ENCODE data around the gene ATG4B. TPM values are rescaled to one million over a fixed set of nuclear protein-coding genes. Genes with fewer than 3 reads are reported as not detected.

ATG4B gene
- total and polyA plus RNA-seq, 2 of the 8 experiments (the other 6 are each of a cell fraction or from before 2014, with no cell fraction given): 103 to 155 TPM

DNA sequence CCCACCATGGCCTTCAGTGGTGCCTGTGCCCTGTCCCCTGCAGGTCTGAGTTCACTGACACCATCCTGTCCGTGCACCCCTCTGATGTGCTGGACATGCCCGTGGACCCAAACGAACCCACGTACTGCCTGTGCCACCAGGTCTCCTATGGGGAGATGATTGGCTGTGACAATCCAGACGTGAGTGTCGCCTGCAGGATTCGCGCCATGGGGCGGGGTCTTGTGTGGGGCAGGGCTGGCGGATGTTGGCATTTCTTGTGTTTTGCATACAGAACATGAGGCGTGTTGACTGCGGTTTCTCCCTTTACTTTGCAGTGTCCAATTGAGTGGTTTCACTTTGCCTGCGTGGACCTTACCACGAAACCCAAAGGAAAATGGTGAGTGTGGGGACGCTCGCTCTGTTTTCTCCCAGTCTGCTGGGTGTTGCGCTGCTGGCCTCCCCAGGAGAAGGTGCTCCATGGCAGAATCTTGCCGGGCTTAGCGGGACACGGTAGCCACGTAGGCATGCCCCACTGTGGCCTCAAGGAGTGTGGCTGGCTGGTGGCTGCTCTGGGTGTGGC is 85.5 kb downstream of the ATG4B start:
- Histone ChIP-seq H2BK15ac (ENCODE audit: low read length) (no peak overlapping the region), H3K9me3 (ENCODE audit: insufficient read depth in 2 of 2, low read depth in 1 of 2, low read length in 1 of 2) (peaks cover 12 to 16% of the 10 kb centered on the region in 2 experiments), H4K8ac (ENCODE audit: extremely low read depth, insufficient read depth, low read length) (no peak overlapping the region; the same call in 1 of the 2 replicates), H2BK20ac (ENCODE audit: low read length) (no peak overlapping the region), H3K56ac (replicated peaks; ENCODE audit: insufficient read length, low read depth, low read length) (peak overlapping the region; percentile 11), H2AFZ (ENCODE audit: low read length) (no peak overlapping the region), H4K5ac (ENCODE audit: insufficient read length, low read depth, low read length) (no peak overlapping the region), H3K79me1 (ENCODE audit: low read depth, low read length) (no peaks in the 10 kb centered on the region; the same call in 1 of the 2 replicates), H3K23me2 (ENCODE audit: low read depth, low read length) (no peaks in the 10 kb centered on the region), H2AK5ac (ENCODE audit: low read depth, low read length) (no peak overlapping the region), H3K36me3 (ENCODE audit: control insufficient read depth in 2 of 4, insufficient read depth in 4 of 4, low read length in 3 of 4) (peaks cover 4 to 51% (median 34%) of the 10 kb centered on the region in 4 experiments; a peak in 6 of 8 replicates), H3K27me3 (replicated peaks in 1 of 4; ENCODE audit: control insufficient read depth in 3 of 4, extremely low read depth in 1 of 4, insufficient read depth in 3 of 4, low read length in 3 of 4) (no peaks in the 10 kb centered on the region; a peak in 1 of 7 replicates), H3K79me2 (ENCODE audit: control insufficient read depth in 1 of 2, insufficient read depth in 2 of 2, low read length in 2 of 2) (no peaks in the 10 kb centered on the region), H2BK120ac (replicated peaks; ENCODE audit: low read depth, low read length) (no peak overlapping the region), H3K23ac (ENCODE audit: insufficient read length) (no peak overlapping the region), H3K4ac (replicated peaks; ENCODE audit: insufficient read length, low read depth, low read length) (no peak overlapping the region), H4K20me1 (replicated peaks in 1 of 2; ENCODE audit: control insufficient read depth in 1 of 2, insufficient read depth in 2 of 2, low read length in 2 of 2) (peaks cover 3 to 4% of the 10 kb centered on the region in 2 experiments), H4K91ac (replicated peaks; ENCODE audit: insufficient read length, low read length) (no peak overlapping the region), H3K4me1 (replicated peaks in 1 of 4; ENCODE audit: control insufficient read depth in 3 of 4, insufficient read depth in 4 of 4, low read length in 3 of 4) (no peaks in the 10 kb centered on the region), H2BK5ac (ENCODE audit: low read depth, low read length) (no peak overlapping the region), H3K14ac (ENCODE audit: insufficient read length) (no peak overlapping the region), H3K4me3 (ENCODE audit: extremely low read depth in 1 of 4, insufficient read depth in 2 of 4, low read depth in 3 of 4, low read length in 4 of 4) (no peak overlapping the region), H3K9ac (replicated peaks in 1 of 4; ENCODE audit: extremely low read depth in 1 of 4, low read depth in 3 of 4, low read length in 3 of 4) (no peak overlapping the region), H3K18ac (ENCODE audit: extremely low read depth, low read length) (no peak overlapping the region), H3K27ac (ENCODE audit: low read depth, low read length) (no peak overlapping the region), H2BK12ac (ENCODE audit: low read depth, low read length) (no peak overlapping the region), H3K4me2 (ENCODE audit: insufficient read depth in 1 of 2, low read depth in 2 of 2, low read length in 2 of 2) (no peak overlapping the region)
- no peak for FAIRE-seq
- no peak for DNase-seq (ENCODE audit: low read depth in 1 of 2, low spot score in 2 of 2)
- CTCF ChIA-PET (ENCODE audit: partially characterized antibody): interaction anchor here (0.6 to 1.3 kb wide), 4 partner anchors 8 to 156 kb away, joined by 3 to 4 read pairs (median 4); no protein-coding TSS in a partner anchor
- POLR2A ChIA-PET (ENCODE audit: partially characterized antibody): interaction anchor here (0.9 to 1.1 kb wide), 2 partner anchors 9 to 10 kb away, joined by 3 read pairs; no protein-coding TSS in a partner anchor
- WGBS, 2 experiments (ENCODE audit: extremely low coverage in 1 of 2, insufficient coverage in 1 of 2, insufficient read length in 1 of 2, insufficient replicate concordance in 2 of 2, low coverage in 1 of 2, low lambda C conversion rate in 2 of 2, missing lambda C conversion rate in 1 of 2): 93% methylated on average over 18 of the region's 21 CpGs; no CpG with 5 or more reads in 1 of the 2 experiments
- TF ChIP-seq TEAD4 (IDR thresholded peaks at IDR 0.05; ENCODE audit: low read depth, low read length) (no peak), JUN (IDR thresholded peaks at IDR 0.05; ENCODE audit: low read depth, low read length) (no peak), NANOG (IDR thresholded peaks at IDR 0.05; ENCODE audit: insufficient read depth, low read depth, low read length, poor library complexity, severe bottlenecking) (no peak), TAF1 (IDR thresholded peaks at IDR 0.05; ENCODE audit: low read depth, low read length) (no peak), SP2 (IDR thresholded peaks at IDR 0.05; ENCODE audit: low read length) (no peak), PHF8 (conservative IDR thresholded peaks at IDR 0.05; ENCODE audit: low read depth, low read length) (no peak), ASH2L (IDR thresholded peaks at IDR 0.05; ENCODE audit: low read length) (no peak), KDM1A (IDR thresholded peaks at IDR 0.05; ENCODE audit: borderline replicate concordance, low read length) (no peak), RFX5 (IDR thresholded peaks at IDR 0.05; ENCODE audit: borderline replicate concordance, low read depth, low read length) (no peak), SUZ12 (IDR thresholded peaks at IDR 0.05; ENCODE audit: low read length) (no peak)

Data from H1 (cell line).